Lower leg skin (tissue), 3 donors: Measurements from ENCODE around the gene PMS1.

Source experiments
- POLR2A ChIP-seq, 2 donors: fragments of 450-650 bp; IDR thresholded peaks; one replicate each; pipeline ENCODE4 v1.6.1; 2016 to 2017; ENCODE audit warnings: antibody characterized with exemption in 2 of 2, mild to moderate bottlenecking in 1 of 2, moderate library complexity in 1 of 2
- TF ChIP-seq, protein P1 (sequence below), 3 donors: fragments of 450-650 bp; IDR thresholded peaks; one replicate each; pipeline ENCODE4 v1.5.1; 2016; ENCODE audit warnings: antibody characterized with exemption in 3 of 3, mild to moderate bottlenecking in 3 of 3, moderate library complexity in 2 of 3

DNA sequence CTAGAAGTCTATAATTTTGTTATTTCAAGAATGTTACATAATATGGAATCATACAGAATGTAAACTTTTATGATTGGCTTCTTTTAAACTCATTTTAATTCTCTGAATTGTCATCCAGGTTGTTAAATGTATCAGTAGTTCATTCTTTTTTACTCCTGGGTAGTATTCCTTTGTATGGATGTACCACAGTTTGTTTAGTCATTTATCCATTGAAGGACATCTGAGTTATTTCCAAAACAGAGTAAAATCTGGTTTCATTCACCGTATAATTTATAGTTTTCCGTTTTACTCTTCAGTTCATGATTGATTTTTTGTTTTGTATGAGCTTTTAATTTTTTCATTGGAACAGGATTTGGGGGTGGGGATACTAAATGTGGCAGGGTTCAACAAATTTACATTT lies 132.4 kb downstream of the PMS1 start:
- TF ChIP-seq, protein P1, sequence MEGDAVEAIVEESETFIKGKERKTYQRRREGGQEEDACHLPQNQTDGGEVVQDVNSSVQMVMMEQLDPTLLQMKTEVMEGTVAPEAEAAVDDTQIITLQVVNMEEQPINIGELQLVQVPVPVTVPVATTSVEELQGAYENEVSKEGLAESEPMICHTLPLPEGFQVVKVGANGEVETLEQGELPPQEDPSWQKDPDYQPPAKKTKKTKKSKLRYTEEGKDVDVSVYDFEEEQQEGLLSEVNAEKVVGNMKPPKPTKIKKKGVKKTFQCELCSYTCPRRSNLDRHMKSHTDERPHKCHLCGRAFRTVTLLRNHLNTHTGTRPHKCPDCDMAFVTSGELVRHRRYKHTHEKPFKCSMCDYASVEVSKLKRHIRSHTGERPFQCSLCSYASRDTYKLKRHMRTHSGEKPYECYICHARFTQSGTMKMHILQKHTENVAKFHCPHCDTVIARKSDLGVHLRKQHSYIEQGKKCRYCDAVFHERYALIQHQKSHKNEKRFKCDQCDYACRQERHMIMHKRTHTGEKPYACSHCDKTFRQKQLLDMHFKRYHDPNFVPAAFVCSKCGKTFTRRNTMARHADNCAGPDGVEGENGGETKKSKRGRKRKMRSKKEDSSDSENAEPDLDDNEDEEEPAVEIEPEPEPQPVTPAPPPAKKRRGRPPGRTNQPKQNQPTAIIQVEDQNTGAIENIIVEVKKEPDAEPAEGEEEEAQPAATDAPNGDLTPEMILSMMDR (IDR thresholded peaks at IDR 0.05): no peak
- TF ChIP-seq POLR2A (IDR thresholded peaks at IDR 0.05): no peak
